Fibroblast of skin of left quadriceps (primary cell): ENCODE measurements around the gene CLCN6.

Source experiments
- DNase-seq, 2 experiments: peaks; one replicate each; pipeline ENCODE4 v3.0.0-alpha.2; 2013; ENCODE audit warnings: low read depth in 2 of 2

CLCN6 gene

GRCh38 chr1:11850156-11850555 lies 44.2 kb downstream of the CLCN6 start:
- DNase-seq: no peak

DNA sequence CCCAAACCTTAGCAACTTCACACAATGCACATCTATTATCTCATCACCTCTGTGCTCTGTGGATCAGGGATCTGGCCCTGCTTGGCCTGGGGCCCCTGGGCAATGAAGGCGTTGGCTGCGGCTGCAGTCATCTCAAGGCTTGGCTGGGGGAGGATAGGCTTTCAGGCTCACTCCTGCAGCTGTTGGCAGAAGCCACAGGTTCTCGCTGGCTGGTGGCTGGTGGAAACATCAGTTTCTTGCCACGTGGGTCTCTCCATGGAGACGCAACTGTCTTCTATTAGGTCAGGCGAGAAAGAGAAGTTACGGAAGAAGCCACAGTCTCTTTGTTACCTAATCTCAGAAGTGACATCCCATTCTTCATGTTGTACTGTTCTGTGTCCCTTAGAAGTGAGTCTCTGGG lies 45.2 kb downstream of the CLCN6 start:
- no peak for DNase-seq

- DNase-seq: no peak
These were observed 48.5 kb downstream of the CLCN6 start for GRCh38 chr1:11854519-11854918.

DNA sequence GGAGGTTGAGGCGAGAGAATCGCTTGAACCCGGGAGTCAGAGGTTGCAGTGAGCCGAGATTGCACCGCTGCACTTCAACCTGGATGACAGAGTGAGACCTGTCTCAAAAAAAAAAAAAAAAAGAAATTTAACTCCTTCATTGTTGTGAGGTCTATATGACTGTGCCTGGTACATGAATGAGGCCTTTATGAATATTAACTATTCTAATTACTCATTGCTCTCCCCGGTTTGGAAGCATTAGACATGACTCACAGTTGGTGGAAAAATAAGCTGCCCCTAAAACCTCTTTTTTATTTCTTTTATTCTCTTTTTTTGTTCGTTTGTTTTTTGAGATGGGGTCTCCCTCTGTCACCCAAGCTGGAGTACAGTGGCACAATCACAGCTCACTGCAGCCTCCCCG lies 49.4 kb downstream of the CLCN6 start:
- DNase-seq: no peak

DNA sequence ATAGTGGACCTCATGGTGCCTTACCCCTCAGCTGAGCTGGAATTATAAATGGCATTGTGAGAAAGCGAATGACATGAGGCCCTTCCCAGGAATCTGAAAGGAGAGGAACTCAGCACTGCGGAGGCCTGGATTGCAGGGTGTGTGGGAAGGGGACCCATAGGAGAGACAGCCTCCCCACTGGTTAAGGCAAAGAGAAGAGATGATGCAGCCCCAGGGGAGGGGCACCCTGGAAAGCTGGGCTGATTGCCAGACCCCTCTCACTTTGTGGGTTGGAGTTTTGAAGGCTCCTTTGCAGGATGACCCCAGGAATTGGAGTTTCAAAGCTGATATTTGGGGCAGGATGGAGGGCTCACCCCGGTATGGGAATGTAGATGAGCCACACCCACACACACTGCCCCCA lies 50.7 kb downstream of the CLCN6 start:
- DNase-seq: no peak

- DNase-seq: no peak
These were observed 51.3 kb downstream of the CLCN6 start for GRCh38 chr1:11857164-11857851.

DNA sequence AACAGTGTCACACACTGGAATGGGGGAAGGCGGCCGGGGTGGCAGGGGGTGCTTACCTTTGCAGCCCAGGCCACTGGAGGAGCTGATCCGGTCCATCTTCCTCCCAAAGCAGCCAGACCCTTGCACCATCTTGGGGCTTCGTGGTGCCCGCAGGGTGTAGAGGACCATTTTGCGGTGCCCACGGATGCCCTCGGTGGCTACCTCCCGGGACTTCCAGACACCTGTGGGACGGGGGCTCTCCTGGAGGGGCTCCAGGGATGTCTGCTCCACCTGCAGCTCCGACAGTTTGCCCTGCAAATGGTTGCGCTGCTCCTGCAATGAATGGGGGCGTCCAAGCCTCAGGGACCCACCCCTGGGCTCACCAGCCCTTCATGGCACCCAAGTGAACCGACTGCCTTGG lies 52.2 kb downstream of the CLCN6 start:
- no peak for DNase-seq

DNA sequence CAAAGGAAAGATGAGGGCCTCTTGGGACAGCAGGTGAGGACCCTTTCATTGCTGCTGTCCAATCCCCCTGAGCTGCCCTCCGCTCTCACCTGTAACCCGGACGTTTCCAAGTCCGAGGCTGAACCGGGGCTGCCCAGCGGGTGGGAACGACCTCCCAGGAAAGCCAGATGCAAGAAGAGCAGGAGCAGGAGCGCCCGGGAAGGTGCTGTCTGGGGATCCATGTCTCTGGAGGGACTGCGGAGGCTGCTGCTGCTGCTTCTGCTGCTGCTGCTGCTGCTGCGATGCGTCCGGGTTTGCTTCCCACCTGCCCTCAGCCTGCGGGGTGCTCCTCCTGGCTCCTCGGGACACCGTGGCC lies 52.6 kb downstream of the CLCN6 start, which contains the start of gene NPPB:
Gene NPPB (minus strand): TSS at position 333 of the 355 bp plus-strand sequence. CDS start 112 bp downstream, at position 221.
- DNase-seq: no peak

DNA sequence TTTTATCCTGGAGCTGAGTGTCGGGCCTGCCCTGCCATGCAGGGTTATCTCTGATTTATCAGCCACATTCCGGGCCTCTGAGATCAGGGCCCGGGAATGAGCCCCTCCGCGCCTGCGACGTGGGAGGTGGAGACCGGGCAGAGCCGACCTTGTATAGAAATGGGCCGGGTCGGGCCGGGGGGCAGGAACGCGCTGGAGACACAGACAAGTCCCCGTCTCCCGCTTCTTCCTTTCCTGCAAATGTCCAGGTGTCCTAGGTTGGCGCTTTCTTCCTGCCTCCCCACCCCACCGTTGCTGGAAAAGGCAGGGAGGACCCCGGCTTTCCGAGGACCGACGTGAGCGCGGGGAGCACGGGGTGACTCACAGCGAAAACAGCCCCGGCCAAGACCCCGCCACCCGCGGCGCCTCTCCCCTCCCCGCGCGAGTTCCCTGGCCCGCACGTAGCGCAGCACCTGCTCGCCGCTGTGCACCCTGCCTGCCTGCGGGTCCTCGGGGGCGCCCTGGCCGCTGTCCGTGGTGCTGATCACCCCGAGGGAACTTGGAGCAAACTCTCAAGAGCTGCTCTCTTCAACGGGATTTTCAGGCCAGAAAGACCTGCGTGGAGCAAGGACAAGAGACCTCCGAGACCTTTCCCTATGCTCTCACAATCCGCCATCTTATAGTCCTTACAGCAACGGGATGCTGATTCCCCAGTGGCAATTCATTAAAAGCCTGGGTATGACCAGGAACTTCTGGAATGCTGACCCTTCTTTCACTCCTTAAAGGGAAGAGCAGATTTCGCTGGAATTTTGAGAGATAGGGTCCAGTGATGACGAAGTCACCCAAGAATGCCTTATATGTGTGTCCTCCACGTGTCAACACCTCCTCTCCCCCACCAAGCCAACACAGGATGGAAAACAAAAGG lies 53.2 kb downstream of the CLCN6 start:
- DNase-seq: peak; percentile 23 to 30

DNA sequence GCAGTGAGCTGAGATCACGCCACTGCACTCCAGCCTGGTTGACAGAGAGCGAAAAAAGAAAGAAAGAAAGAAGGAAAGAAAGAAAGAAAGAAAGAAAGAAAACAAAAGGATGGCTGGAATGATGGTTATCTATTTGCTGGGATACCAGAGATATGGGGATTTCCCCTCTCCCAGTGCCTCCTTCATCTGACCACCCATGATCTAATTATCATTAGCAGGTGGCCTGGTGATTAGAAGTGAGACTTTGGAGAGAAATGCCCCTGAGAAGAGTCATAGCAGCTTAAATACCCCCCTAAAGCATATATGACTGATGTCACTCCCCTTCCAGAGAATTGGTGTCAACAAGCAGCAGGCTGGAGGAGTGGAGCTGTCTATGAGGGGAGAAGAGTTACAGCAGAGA lies 54.1 kb downstream of the CLCN6 start:
- no peak for DNase-seq

DNA sequence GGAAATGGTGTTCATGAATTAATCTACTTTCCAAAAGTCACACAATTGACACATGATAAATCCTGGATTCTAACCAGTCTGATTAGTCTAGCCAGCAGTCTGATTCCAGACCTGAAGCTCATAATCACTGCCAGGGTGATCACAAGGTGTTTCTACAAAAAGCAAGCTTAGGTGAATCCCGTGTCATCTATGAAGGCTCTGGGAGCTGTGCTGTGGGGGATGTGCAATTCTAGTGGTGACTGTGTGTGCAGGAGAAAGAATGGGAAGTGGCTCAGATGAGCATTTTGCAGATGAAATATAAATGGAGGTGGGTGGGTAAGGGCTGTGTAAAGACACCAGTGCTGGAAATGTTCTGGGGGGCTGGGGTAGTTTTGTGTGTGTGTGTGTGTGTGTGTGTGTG lies 54.6 kb downstream of the CLCN6 start:
- no peak for DNase-seq

DNA sequence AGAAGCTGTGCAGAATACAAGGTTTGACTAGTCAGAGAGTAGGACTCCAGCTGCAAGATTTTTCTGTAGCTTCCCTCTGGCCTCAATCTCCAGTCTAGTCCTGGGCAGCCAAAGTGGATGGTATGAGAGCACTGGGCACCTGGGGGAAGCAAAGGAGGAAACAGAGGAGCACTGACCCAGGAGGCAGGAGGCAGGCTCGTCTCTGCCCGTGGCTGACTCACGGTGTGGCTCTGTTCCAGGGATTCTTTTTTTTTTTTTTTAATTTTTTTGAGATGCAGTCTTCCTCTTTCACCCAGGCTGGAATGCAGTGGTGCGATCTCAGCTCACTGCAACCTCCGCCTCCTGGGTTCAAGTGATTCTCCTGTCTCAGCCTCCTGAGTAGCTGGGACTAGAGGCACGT lies 56.9 kb downstream of the CLCN6 start:
- no peak for DNase-seq

GRCh38 chr1:11868331-11868980 lies 62.5 kb downstream of the CLCN6 start:
- DNase-seq: no peak

- no peak for DNase-seq
These were observed 63.1 kb downstream of the CLCN6 start for GRCh38 chr1:11869104-11869503.

DNA sequence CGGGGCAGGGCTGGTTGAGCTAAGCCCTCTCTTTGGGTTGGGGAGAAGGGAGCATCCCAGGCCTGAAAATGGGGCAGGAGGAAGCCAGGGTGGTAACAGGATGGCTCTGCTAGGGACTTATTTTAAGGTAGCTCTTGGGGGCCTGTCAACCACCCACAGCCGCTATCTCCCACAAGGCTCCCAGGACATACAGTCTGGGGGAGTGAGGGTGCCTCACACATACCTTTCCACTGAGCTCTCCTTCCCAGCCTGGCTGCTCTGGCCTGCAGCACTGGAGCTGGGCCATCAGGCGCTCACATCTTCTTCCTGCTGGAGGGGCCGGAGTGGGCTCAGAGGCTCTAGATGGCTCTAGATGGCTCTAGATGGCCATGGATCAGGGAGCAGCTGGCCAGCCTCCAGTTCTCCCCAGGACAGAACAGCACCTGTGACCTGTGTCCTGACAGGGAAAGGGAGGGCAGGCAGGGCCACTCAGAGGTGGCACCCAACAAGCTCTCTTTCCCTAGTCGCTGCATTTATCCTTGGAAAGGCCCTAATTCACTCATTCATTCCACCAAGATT lies 63.7 kb downstream of the CLCN6 start:
- DNase-seq: no peak

GRCh38 chr1:11872545-11872944 lies 66.6 kb downstream of the CLCN6 start:
- no peak for DNase-seq

DNA sequence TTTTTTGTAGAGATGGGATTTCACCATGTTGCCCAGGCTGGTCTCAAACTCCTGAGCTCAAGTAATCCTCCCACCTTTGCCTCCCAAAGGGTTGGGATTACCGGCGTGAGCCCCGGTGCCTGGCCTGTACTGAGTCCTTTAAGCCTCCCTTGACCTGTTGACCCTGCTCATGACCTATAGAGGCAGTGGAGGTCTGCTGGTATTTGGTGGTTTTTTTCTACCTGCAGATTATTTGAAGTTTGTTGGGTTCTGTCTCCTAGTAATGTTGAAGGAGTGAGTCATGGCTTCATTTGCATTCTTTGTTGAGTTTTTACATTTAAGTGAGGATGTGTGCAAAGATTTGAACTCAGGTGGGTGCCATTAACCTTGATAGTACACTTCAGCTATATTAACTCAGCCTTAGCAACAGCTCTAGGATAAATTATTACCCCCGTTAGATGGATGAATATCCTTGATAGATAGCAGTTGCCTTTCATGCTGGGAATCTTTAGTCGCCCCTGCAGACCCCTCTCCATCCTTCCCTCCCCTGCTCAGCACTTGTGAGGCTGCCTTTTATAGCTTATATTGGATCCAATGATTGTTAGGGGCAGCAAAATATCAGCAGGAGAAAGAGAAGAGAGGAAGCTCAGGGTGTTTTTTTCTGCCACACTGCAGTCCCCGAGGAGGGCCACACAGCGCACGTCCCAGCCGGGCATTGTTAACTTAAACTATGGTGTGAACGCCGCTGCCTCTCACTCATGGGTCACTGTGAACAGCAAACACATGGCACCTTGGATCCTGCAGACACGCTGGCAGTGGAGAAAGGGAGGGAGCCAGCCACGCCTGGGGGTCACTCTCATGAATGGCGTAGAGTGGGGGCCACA lies 67.6 kb downstream of the CLCN6 start:
- no peak for DNase-seq

- DNase-seq: no peak
These were observed 68.2 kb downstream of the CLCN6 start for GRCh38 chr1:11874258-11874562.

- DNase-seq: no peak
These were observed 68.6 kb downstream of the CLCN6 start for GRCh38 chr1:11874624-11875023.

DNA sequence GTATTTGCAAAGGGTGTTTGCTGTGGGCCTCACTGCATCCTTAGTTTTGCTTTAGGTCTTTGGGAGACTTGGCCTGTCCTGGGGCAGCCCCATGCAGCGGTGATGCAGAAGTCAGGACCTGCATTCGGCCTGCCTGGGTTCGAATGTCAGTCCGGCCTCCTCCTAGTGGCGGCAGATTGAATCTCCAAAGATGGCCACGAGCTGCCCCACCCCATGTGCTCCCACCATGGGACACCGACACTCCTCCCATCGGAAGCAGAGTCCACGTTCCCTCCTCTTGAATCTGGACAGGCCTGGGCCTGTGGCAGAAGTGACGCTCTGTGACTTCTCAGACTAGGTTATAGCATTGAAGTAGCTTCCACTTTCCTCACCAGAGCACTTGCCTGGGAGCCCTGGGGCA lies 69.1 kb downstream of the CLCN6 start:
- no peak for DNase-seq

DNA sequence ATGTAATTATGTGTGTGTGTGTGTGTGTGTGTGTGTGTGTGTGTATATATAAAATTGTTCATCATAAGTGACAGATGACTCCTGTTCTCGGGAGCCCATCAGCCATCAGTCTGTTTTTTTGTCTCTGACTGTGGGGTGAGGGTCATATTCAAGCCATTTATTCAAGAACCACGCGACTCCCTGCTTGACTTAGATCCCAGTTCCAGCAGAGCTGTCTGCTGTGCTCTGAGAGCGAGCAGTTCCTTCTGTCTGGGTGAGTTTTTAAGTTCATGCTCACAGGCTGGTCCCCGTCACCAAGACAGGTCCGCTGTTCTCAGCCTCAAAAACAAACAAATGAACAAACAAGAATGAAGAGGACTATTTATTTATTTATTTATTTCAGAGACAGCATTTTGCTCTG lies 71.1 kb downstream of the CLCN6 start:
- no peak for DNase-seq
